Measurements from ENCODE around the gene FEM1B.

Gene FEM1B

DNA sequence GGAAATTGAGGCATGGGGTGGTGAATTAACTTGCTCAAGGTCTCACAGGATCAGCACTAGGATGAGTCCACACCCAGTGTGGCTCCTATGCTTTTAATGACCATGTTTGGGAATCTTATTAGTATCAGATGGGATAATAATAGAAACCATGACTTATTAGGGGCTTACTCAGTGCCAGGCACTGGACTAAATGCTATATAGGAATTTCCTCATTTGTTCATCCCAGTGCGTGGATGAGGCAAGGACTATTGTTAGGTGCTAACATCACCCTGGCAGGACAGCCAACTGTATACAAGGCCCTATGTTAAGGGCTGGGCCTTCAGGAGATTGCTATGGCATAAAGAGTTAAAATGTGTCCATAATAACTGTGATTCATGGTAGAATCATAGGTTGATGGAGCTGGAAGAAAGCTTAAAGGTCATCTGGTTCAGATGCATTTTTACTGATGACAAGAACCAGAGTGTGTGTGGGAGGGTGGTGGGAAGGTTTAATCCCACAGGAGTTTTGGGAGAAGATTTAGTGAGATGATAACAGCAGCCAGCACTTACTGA, 4.7 kb upstream of the FEM1B start:
- no peaks in the 10 kb centered on the region for H3K9me3 ChIP-seq
- no peaks in the 10 kb centered on the region for H3K27me3 ChIP-seq
- no peak for DNase-seq
- TF ChIP-seq, protein P1, sequence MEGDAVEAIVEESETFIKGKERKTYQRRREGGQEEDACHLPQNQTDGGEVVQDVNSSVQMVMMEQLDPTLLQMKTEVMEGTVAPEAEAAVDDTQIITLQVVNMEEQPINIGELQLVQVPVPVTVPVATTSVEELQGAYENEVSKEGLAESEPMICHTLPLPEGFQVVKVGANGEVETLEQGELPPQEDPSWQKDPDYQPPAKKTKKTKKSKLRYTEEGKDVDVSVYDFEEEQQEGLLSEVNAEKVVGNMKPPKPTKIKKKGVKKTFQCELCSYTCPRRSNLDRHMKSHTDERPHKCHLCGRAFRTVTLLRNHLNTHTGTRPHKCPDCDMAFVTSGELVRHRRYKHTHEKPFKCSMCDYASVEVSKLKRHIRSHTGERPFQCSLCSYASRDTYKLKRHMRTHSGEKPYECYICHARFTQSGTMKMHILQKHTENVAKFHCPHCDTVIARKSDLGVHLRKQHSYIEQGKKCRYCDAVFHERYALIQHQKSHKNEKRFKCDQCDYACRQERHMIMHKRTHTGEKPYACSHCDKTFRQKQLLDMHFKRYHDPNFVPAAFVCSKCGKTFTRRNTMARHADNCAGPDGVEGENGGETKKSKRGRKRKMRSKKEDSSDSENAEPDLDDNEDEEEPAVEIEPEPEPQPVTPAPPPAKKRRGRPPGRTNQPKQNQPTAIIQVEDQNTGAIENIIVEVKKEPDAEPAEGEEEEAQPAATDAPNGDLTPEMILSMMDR (IDR thresholded peaks at IDR 0.05; ENCODE audit: low read depth, low read length): no peak
- H3K36me3 ChIP-seq: peaks cover 2% of the 10 kb centered on the region; the same call in 1 of the 2 replicates
- H3K4me3 ChIP-seq (ENCODE audit: low read depth, low read length): no peak overlapping the region
- H3K4me1 ChIP-seq: peaks cover 17% of the 10 kb centered on the region

DNA sequence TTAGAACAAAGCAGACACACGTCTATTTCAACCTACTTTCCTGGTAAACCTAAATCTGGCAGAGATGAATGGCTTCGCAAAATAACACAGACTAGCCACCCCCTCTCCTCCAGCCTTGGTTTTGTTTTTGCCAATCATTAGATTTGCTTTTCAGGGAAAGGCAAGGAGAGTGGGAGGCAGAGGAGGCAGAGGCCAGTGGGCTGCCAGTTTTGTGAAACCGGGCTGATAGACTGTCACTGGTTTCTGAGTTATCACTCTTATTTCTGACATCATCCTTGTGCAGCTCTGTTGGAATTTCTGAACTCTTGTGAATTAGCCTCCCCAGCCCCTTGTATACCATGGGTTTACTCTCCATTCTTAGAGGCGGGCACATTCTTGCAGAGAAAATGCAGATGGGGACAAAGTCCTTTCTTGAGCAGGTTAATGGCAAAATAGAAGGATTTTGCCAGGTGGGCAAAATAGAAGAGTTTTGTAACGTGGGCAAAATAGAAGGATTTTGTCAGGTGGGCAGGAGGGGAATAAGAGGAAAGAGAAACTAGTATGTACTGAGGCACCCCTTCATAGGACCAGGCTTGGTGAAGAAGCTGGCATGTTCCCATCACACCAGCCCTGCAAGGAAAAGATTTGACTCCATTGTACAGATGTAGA, 3.2 kb upstream of the FEM1B start:
- Histone ChIP-seq H3K36me3 (peaks cover 5% of the 10 kb centered on the region; the same call in 1 of the 2 replicates), H3K9me3 (no peaks in the 10 kb centered on the region), H3K4me3 (ENCODE audit: low read depth, low read length) (no peak overlapping the region), H3K27me3 (no peaks in the 10 kb centered on the region), H3K4me1 (peaks cover 17% of the 10 kb centered on the region)
- TF ChIP-seq, protein P1 (IDR thresholded peaks at IDR 0.05; ENCODE audit: low read depth, low read length): no peak
- no peak for DNase-seq

DNA sequence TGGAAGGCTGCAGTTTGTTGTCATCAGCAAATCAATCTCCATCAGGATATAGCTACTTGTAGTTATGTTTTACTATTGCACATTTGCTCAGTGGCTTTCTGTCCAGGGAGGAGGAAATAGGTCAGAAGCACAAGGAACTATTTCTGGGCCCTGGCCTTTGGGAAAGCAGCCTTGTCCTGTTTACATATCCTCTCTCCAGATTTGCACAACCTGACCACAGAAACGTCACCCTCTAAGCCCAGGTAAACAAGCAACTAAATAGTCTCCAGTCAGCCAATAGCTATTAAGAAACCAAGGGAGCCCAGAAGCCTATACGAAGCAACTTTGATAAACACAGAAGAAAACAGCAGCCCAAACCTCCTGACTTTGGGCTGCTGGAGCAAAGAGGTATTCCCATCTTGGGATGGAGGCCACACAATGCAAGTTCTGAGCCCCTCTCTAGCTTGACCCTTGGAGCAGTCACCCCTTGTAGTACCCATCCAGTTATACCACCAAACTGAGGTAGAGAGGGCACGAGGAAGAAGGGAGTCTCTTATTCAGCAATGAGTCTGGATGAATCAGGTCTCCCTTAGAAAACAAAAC, 2.3 kb upstream of the FEM1B start:
- Histone ChIP-seq H3K9me3 (no peaks in the 10 kb centered on the region), H3K4me1 (peaks cover 17% of the 10 kb centered on the region), H3K27me3 (no peaks in the 10 kb centered on the region), H3K36me3 (peaks cover 8% of the 10 kb centered on the region; the same call in 1 of the 2 replicates), H3K4me3 (ENCODE audit: low read depth, low read length) (no peak overlapping the region)
- DNase-seq: no peak
- TF ChIP-seq, protein P1 (IDR thresholded peaks at IDR 0.05; ENCODE audit: low read depth, low read length): no peak

DNA sequence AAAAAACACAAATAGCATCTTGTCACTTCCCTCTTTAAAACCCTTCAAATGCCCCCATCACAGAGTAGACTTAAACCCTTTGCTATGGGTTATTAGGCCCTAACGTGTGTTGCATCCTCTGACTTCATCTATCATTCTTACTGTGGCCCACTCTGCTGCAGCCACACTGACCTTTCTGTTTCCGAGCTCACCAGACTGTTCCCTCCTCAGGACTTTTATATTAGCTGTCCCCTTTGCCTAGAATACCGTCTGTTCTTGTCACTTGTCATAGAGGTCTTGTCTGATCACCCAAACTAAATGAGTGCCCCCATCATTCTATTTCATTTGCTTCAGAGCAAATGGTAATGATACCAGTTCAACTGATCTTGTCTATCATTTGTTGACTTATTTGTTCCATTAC, 877 bp upstream of the FEM1B start:
- Histone ChIP-seq H3K36me3 (peaks cover 8% of the 10 kb centered on the region; the same call in 1 of the 2 replicates), H3K4me3 (ENCODE audit: low read depth, low read length) (peak overlapping the region; percentile 91), H3K27me3 (no peaks in the 10 kb centered on the region), H3K4me1 (peaks cover 17% of the 10 kb centered on the region), H3K9me3 (no peaks in the 10 kb centered on the region)
- no peak for DNase-seq
- TF ChIP-seq, protein P1 (IDR thresholded peaks at IDR 0.05; ENCODE audit: low read depth, low read length): no peak

DNA sequence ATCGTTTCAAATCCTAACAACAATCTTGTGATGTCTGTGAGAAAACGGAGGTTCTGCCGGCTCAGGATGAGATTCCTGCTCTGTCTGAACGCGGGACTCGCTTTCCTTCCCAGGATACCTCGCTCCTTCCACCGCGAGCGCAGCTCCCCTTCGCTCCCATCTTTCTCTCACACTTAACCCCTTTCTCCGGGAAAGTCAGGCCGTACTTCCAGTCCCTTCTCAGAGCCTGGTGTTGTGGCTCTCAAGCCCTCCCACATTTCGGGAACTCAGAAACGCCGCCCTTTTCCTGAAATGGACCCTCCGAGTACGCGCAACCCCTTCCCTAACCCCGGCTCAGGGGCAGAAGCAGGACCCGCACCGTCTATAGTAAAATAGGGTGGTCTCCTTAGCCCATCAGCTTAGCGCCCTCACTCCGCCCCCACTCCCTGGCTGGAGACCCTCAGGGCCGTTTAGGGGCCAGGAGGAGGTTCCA, 378 bp upstream of the FEM1B start:
- peak; percentile 60 for DNase-seq
- Histone ChIP-seq H3K4me1 (peaks cover 12% of the 10 kb centered on the region), H3K36me3 (peaks cover 8% of the 10 kb centered on the region; the same call in 1 of the 2 replicates), H3K4me3 (ENCODE audit: low read depth, low read length) (peak overlapping the region; percentile 91), H3K27me3 (no peaks in the 10 kb centered on the region), H3K9me3 (no peaks in the 10 kb centered on the region)
- TF ChIP-seq, protein P1 (IDR thresholded peaks at IDR 0.05; ENCODE audit: low read depth, low read length): no peak

DNA sequence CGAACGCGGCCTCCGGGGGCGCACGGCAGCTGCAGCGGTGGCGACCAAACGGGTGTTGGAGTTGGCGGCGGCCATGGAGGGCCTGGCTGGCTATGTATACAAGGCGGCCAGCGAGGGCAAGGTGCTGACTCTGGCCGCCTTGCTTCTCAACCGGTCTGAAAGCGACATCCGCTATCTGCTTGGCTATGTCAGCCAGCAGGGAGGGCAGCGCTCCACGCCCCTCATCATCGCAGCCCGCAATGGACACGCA, 725 bp downstream of the FEM1B start:
- peak overlapping the region; percentile 91 for H3K4me3 ChIP-seq (ENCODE audit: low read depth, low read length)
- H3K27me3 ChIP-seq: no peaks in the 10 kb centered on the region
- DNase-seq: peak; percentile 82
- peaks cover under 1% of the 10 kb centered on the region; the same call in 1 of the 2 replicates for H3K4me1 ChIP-seq
- TF ChIP-seq, protein P1 (IDR thresholded peaks at IDR 0.05; ENCODE audit: low read depth, low read length): 0 out of 2 replicates have a peak, but pooled peaks have one; percentile 19
- no peaks in the 10 kb centered on the region for H3K9me3 ChIP-seq
- peaks cover 8% of the 10 kb centered on the region; the same call in 1 of the 2 replicates for H3K36me3 ChIP-seq
